Fibroblast of mammary gland (primary cell): ENCODE data around the gene MAGEB17.
"Not testable (repeated sequence)": the region's sequence is repeated elsewhere in the genome, so short reads cannot be mapped to it uniquely, and the experiment has no call there.

Experiments used
- DNase-seq: peaks from one replicate; pipeline ENCODE4 v3.0.0-alpha.2; 2010; ENCODE audit warnings: low read depth
- H3K4me3 ChIP-seq: 2 replicates; pipeline ENCODE4 v1.5.1; 2011; ENCODE audit warnings: low read depth, mild to moderate bottlenecking, low read length, moderate library complexity; ENCODE audit not compliant: control insufficient read depth
- CTCF ChIP-seq: conservative IDR thresholded peaks from 2 replicates; pipeline ENCODE4 v1.5.1; 2011; ENCODE audit warnings: low read depth, low read length, inconsistent platforms; ENCODE audit not compliant: control insufficient read depth, insufficient read depth

Gene MAGEB17

GRCh38 chrX:16155581-16156096 lies 11.6 kb upstream of the MAGEB17 start:
- no peak for DNase-seq
- H3K4me3 ChIP-seq: no peak overlapping the region
- TF ChIP-seq CTCF: no peak

- TF ChIP-seq CTCF: no peak
- H3K4me3 ChIP-seq: no peak overlapping the region
- DNase-seq: no peak
Observed at GRCh38 chrX:16156692-16157331, 10.5 kb upstream of the MAGEB17 start.

DNA sequence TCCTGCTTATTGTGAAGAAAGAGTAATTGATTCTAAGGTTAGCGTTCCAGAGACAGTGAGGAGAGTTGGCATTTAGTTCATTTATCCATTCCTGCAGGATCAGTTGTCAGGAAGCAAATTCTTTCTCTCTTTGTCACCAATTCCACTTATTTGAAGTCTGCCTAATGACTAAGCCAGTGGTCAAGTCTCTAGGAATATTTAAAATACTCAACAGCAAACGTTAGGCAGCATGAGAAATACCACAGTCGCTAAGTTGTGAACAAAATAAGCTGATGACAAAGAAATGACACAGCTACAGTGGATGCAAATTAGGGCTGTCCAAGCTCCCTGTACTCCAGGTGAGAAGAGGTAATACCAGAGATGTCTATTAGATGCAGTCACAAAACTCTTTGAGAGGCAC lies 6.6 kb upstream of the MAGEB17 start:
- no peak for TF ChIP-seq CTCF
- peak; percentile 75 for DNase-seq
- H3K4me3 ChIP-seq: no peak overlapping the region

- not testable (repeated sequence) for H3K4me3 ChIP-seq, DNase-seq
Observed at GRCh38 chrX:16161173-16161572, 6.1 kb upstream of the MAGEB17 start.

- TF ChIP-seq CTCF: no peak
- no peak overlapping the region for H3K4me3 ChIP-seq
- no peak for DNase-seq
Observed at GRCh38 chrX:16162391-16162790, 4.9 kb upstream of the MAGEB17 start.

DNA sequence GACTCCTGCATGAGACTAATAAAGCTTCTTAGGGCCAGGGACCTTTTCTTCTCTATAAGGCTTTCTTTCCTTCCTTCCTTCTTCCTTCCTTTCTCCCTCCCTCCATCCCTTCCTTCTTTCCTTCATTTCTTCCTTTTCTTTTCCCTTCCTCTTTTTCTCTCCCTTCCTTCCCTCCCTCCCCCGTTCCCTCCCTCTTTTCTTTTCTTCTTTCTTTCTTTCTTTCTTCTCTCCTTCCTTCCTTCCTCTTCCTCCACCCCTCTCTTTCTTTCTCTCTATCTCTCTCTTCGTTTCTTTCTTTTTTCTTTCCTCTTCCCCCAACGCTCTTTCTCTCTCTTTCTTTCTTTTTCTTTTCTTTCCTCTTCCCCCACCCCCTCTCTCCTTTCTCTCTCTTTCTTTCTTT lies 2.5 kb upstream of the MAGEB17 start:
- no peak overlapping the region for H3K4me3 ChIP-seq
- no peak for TF ChIP-seq CTCF
- no peak for DNase-seq

- DNase-seq: no peak
- TF ChIP-seq CTCF: no peak
Observed at GRCh38 chrX:16171039-16171438, 3.8 kb downstream of the MAGEB17 start.

More at GRCh38 chrX:16171039-16171438, 3.8 kb downstream of the MAGEB17 start:
- H3K4me3 ChIP-seq: no peak overlapping the region
